BLaER1 (cell line): ENCODE results near the gene CLEC4M.
A peak's percentile ranks its signal among the peaks of the same experiment; 100 is the strongest.
"Not testable (repeated sequence)": the region's sequence is repeated elsewhere in the genome, so short reads cannot be mapped to it uniquely, and the experiment has no call there.

Source experiments
- H3K27ac ChIP-seq: shearing (Covaris generic); formaldehyde crosslinking; 2 replicates; pipeline ENCODE4 v1.8.1; 2022
- H3K27me3 ChIP-seq: shearing (Covaris generic); formaldehyde crosslinking; 2 replicates; pipeline ENCODE4 v1.8.1; 2022
- H3K36me3 ChIP-seq: shearing (Covaris generic); formaldehyde crosslinking; 2 replicates; pipeline ENCODE4 v1.8.1; 2022
- H3K4me1 ChIP-seq: shearing (Covaris generic); formaldehyde crosslinking; 2 replicates; pipeline ENCODE4 v1.8.1; 2022
- H3K4me2 ChIP-seq: shearing (Covaris generic); formaldehyde crosslinking; 2 replicates; pipeline ENCODE4 v1.8.1; 2022
- H3K4me3 ChIP-seq: shearing (Covaris generic); formaldehyde crosslinking; 2 replicates; pipeline ENCODE4 v1.8.1; 2022
- H3K9ac ChIP-seq: shearing (Covaris generic); formaldehyde crosslinking; 2 replicates; pipeline ENCODE4 v1.8.1; 2022
- H3K9me3 ChIP-seq: shearing (Covaris generic); formaldehyde crosslinking; 2 replicates; pipeline ENCODE4 v1.8.1; 2022
- H4K20me1 ChIP-seq: shearing (Covaris generic); formaldehyde crosslinking; 2 replicates; pipeline ENCODE4 v1.8.1; 2022
- Cebpa-rat ChIP-seq: shearing (Covaris generic); IDR thresholded peaks from 2 replicates; pipeline ENCODE4 v1.8.1; 2022

The CLEC4M gene

DNA sequence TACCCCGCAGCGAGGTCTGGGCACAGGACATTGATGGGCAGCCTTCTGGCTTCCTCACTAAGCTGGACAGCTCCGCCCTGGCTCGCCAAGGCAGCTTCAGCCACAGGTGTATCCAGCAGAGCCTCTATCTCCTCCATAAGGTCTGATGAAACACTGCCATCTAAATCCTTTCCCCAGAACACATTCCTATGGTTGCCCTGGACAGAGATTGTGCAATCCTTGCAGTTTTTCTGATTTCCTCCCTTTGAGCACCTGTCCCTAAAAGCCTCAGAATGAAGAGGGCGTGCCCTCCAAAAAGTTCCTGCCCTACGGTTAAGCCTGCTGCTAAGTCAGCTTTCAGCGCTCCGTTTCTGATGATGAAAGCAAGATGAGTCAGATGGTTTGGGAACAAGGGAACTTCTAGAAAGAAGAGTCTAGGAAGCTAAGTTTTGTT lies 21.0 kb downstream of the CLEC4M start:
- no peaks in the 10 kb centered on the region for H3K36me3 ChIP-seq
- H3K4me1 ChIP-seq = peaks cover 1% of the 10 kb centered on the region; the same call in 1 of the 2 replicates
- H4K20me1 ChIP-seq = peaks cover 9% of the 10 kb centered on the region; the same call in 1 of the 2 replicates
- no peak overlapping the region for H3K27ac ChIP-seq
- H3K9ac ChIP-seq = no peak overlapping the region
- peaks cover 33% of the 10 kb centered on the region for H3K27me3 ChIP-seq
- H3K4me3 ChIP-seq = no peak overlapping the region
- peaks cover 6% of the 10 kb centered on the region; the same call in 1 of the 2 replicates for H3K9me3 ChIP-seq
- H3K4me2 ChIP-seq = no peak overlapping the region
- peak; percentile 59; the same call in 1 of the 2 replicates for TF ChIP-seq Cebpa-rat

DNA sequence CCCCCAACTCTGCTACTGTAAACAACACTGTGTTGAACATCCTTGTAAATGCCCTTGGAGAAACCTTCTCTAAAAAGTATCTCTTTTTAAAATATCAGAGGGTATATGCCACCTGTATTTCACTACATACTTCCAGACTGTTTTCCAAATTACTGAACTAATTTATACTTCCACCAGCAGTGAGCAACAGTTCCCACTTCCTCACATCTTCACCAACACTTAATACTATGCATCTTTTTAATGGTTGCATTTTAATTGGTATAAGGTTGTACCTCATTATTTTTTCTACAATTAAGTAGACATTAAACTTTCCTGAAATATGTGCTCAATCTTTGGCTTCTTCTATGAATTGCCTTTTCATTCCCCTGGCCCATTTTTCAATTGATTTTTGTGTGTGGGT lies 21.8 kb downstream of the CLEC4M start:
- Histone ChIP-seq H3K27me3 (peaks cover 41% of the 10 kb centered on the region), H3K27ac (no peak overlapping the region), H3K9ac (no peak overlapping the region), H3K4me1 (peaks cover 6% of the 10 kb centered on the region; the same call in 1 of the 2 replicates), H3K36me3 (no peaks in the 10 kb centered on the region), H4K20me1 (peaks cover 9% of the 10 kb centered on the region; the same call in 1 of the 2 replicates), H3K4me3 (no peak overlapping the region), H3K4me2 (no peak overlapping the region), H3K9me3 (peaks cover 6% of the 10 kb centered on the region; the same call in 1 of the 2 replicates)
- TF ChIP-seq Cebpa-rat = no peak

DNA sequence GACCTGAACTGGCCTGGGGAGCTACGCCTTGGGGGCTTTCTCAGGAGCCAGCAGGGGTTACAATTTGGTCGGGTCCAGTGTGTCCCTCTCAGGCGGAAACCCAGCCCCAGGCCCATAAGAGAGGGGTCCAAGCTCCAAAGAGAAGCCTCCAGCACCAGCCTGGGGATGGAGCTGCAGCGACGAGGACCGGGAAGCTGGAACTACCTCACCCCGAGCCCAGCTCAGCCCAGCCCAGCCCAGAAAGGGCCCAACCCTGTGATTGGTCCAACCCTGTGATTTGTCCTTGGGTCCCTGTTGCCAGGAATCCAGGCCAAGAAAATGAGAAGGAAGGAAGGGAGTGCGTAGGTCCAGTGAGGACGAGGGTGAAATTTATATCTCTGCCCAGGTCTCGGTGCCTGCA lies 24.1 kb downstream of the CLEC4M start:
- Histone ChIP-seq H3K4me3 (no peak overlapping the region), H3K4me2 (no peak overlapping the region), H3K9me3 (peaks cover 6% of the 10 kb centered on the region; the same call in 1 of the 2 replicates), H4K20me1 (peaks cover 9% of the 10 kb centered on the region; the same call in 1 of the 2 replicates), H3K36me3 (no peaks in the 10 kb centered on the region), H3K4me1 (peaks cover 14% of the 10 kb centered on the region; the same call in 1 of the 2 replicates), H3K27me3 (peaks cover 50% of the 10 kb centered on the region), H3K9ac (no peak overlapping the region), H3K27ac (no peak overlapping the region)
- TF ChIP-seq Cebpa-rat = no peak

DNA sequence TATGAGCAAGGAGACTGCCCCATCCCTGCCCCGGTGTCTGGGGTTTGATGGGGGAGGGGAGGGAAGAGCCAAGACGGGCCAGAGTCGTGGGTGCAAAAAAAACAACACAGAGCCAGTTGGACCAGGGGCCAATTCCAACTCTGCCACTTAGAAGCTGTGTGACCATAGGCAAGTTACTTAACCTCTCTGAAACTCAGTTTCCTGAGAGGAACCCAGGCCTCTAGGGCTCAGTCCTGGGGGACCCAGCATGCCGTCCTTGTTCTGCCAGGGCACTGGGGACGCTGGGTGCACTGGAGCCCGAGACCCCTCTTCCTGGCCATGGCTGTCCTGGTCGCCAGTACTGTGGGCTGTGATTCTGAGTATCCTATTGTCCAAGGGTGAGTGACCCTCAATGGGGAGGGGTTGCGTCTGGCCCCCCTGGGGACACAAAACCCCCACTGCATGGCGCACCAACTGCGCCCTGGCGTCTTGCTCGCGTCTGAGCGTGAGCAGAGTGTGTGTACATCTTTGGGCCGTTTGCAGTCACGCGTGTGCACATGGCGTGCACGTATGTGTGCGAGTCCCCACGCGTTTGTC lies 24.6 kb downstream of the CLEC4M start:
- Histone ChIP-seq H4K20me1 (peaks cover 9% of the 10 kb centered on the region; the same call in 1 of the 2 replicates), H3K4me2 (no peak overlapping the region), H3K27ac (no peak overlapping the region), H3K9ac (no peak overlapping the region), H3K9me3 (peaks cover 6% of the 10 kb centered on the region; the same call in 1 of the 2 replicates), H3K4me1 (peaks cover 19% of the 10 kb centered on the region; the same call in 1 of the 2 replicates), H3K4me3 (no peak overlapping the region), H3K36me3 (no peaks in the 10 kb centered on the region), H3K27me3 (peaks cover 50% of the 10 kb centered on the region)
- no peak for TF ChIP-seq Cebpa-rat

DNA sequence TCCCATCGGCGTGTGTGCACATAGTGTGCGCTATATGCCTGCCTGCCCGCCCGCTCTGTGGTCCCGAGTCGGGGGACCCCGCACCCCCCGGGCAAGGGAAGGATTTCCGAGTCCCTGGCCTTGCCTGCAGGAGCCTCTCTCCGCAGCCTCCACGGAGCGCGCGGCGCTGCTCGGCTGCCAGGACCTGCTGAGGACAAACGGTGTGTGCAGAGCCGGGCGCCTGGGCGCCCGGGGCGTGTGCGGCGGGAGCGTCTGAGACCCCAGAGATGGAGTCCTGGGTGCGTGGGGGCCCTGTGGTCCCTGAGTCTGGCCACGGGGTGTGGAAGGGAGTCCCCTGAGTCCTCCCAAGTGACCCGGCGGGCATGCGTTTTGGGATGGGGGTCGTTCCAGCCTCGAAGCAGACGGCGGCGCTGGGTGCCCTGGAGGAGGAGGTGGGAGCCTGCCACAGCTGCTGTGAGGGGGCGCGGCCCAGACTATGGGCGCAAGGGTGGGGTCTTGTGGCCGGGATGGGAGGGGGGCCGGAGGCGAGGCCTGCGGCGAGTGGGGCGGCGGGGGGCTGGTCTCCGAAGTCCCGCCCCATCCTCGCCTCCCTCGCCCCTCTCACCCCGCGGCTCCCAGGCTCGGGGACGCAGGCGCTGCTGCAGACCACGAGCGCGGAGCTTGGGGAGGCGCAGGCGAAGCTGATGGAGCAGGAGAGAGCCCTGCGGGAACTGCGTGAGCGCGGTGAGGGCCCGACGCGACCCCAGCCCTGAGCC lies 25.3 kb downstream of the CLEC4M start:
- TF ChIP-seq Cebpa-rat = no peak
- Histone ChIP-seq H3K27ac (no peak overlapping the region), H3K4me3 (no peak overlapping the region), H3K36me3 (no peaks in the 10 kb centered on the region), H3K27me3 (peaks cover 50% of the 10 kb centered on the region), H4K20me1 (peaks cover 9% of the 10 kb centered on the region; the same call in 1 of the 2 replicates), H3K4me2 (no peak overlapping the region), H3K4me1 (peaks cover 21% of the 10 kb centered on the region; the same call in 1 of the 2 replicates), H3K9ac (no peak overlapping the region), H3K9me3 (peaks cover 8% of the 10 kb centered on the region)

DNA sequence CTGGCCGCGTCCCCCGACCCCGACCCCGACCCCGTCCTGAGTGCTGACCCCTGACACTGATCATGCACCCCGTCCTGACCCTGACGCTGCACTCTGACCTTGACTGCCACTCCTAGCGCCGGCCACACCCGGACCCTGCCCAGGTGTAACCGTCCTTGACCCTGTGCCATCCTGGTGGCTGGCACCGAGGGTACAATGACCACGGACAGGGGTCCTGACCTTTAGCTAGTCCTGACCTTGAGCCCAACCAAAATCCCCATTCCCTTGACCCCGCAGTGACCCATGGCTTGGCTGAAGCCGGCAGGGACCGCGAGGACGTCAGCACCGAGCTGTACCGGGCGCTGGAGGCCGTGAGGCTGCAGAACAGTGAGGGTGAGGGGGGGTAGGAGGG lies 25.9 kb downstream of the CLEC4M start:
- H3K36me3 ChIP-seq = no peaks in the 10 kb centered on the region
- peak overlapping the region; percentile 17; the same call in 1 of the 2 replicates for H3K4me2 ChIP-seq
- H3K27ac ChIP-seq = no peak overlapping the region
- H3K9ac ChIP-seq = no peak overlapping the region
- H3K9me3 ChIP-seq = peaks cover 13% of the 10 kb centered on the region
- H3K27me3 ChIP-seq = peaks cover 45% of the 10 kb centered on the region
- peaks cover 9% of the 10 kb centered on the region; the same call in 1 of the 2 replicates for H4K20me1 ChIP-seq
- TF ChIP-seq Cebpa-rat = no peak
- no peak overlapping the region for H3K4me3 ChIP-seq
- H3K4me1 ChIP-seq = peaks cover 21% of the 10 kb centered on the region; the same call in 1 of the 2 replicates

DNA sequence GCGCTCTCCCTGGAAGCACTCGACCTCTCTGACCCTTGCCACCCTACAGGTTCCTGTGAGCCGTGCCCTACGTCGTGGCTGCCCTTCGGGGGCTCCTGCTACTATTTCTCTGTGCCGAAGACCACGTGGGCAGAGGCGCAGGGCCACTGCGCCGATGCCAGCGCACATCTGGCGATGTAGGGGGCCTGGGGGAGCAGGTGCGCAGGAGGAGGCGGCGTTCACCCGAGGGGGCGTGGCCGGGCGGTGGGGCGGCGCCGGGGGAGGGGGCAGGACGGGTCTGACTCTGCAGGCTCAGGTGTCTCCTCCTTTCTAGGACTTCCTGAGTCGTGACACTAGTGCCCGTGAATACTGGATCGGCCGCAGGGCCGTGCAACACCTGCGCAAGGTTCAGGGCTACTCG lies 26.4 kb downstream of the CLEC4M start:
- H3K9me3 ChIP-seq = peaks cover 13% of the 10 kb centered on the region
- H3K4me3 ChIP-seq = no peak overlapping the region
- H3K4me2 ChIP-seq = peak overlapping the region; percentile 17; the same call in 1 of the 2 replicates
- peaks cover 21% of the 10 kb centered on the region; the same call in 1 of the 2 replicates for H3K4me1 ChIP-seq
- no peak overlapping the region for H3K27ac ChIP-seq
- TF ChIP-seq Cebpa-rat = no peak
- no peaks in the 10 kb centered on the region for H3K36me3 ChIP-seq
- H3K27me3 ChIP-seq = peaks cover 42% of the 10 kb centered on the region
- peaks cover 9% of the 10 kb centered on the region; the same call in 1 of the 2 replicates for H4K20me1 ChIP-seq
- no peak overlapping the region for H3K9ac ChIP-seq

DNA sequence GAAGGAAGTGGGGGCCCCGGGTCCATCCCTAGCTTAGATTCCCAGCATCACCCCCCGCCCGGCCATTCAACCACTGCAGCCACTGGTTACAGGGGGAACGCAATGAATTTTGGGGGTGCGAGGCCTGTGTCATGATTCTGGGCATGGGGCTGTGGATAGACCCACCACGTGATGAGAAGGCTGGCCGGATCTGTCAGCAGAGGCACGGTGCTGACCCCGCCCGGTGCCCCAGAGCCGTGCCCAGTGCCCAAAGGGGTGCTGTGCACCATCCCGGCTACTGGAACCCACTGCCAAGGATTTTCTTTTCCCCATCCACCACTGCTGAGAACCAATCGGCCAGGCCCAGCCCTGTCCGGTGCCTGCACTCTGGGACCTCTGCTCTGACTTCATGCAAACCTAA lies 27.4 kb downstream of the CLEC4M start:
- no peak for TF ChIP-seq Cebpa-rat
- Histone ChIP-seq H3K4me1 (peaks cover 21% of the 10 kb centered on the region; the same call in 1 of the 2 replicates), H3K4me3 (no peak overlapping the region), H3K9ac (no peak overlapping the region), H3K27me3 (peaks cover 42% of the 10 kb centered on the region), H3K4me2 (no peak overlapping the region), H3K36me3 (no peaks in the 10 kb centered on the region), H4K20me1 (peaks cover 9% of the 10 kb centered on the region; the same call in 1 of the 2 replicates), H3K9me3 (peaks cover 7% of the 10 kb centered on the region), H3K27ac (no peak overlapping the region)

DNA sequence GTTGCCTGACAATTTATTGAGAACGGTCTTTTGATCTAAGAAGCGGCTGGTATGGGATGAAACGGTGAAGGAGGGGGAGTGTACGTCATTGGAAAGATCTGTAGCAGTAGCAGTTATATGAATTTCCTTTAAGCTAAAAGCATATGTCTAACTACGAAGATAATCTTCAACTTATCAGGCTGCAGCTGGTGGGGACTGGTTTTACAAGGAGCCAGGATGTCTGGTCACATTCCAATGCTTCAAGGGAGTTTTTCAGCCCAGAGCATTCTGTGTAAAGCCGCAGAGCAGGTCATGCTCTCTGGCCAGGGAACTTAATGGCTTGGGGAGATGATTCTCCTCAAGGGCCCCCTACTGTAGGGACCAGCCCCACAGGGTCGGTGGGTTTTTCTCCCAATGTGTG lies 29.2 kb downstream of the CLEC4M start:
- Histone ChIP-seq H3K4me3 (no peak overlapping the region), H4K20me1 (peaks cover 9% of the 10 kb centered on the region; the same call in 1 of the 2 replicates), H3K36me3 (no peaks in the 10 kb centered on the region), H3K4me2 (peak overlapping the region; percentile 22), H3K27me3 (peaks cover 35% of the 10 kb centered on the region), H3K4me1 (peaks cover 22% of the 10 kb centered on the region; the same call in 1 of the 2 replicates), H3K9ac (no peak overlapping the region), H3K9me3 (peaks cover 7% of the 10 kb centered on the region), H3K27ac (no peak overlapping the region)
- no peak for TF ChIP-seq Cebpa-rat

DNA sequence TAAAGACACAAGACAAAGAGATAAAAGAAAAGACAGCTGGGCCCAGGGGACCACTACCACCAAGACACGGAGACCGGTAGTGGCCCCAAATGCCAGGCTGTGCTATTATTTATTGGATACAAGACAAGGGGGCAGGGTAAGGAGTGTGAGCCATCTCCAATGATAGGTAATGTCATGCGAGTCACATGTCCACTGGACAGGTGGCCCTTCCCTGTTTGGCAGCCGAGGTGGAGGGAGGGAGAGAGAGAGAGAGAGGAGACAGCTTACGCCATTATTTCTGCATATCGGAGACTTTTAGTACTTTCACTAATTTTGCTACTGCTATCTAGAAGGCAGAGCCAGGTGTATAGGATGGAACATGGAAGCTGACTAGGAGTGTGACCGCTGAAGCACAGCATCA lies 29.7 kb downstream of the CLEC4M start:
- H3K4me3 ChIP-seq, H3K9me3 ChIP-seq, H4K20me1 ChIP-seq, H3K9ac ChIP-seq, H3K27ac ChIP-seq, H3K36me3 ChIP-seq: not testable (repeated sequence)
- Histone ChIP-seq H3K27me3 (peaks cover 31% of the 10 kb centered on the region), H3K4me2 (peak overlapping the region; percentile 22), H3K4me1 (peaks cover 26% of the 10 kb centered on the region; the same call in 1 of the 2 replicates)
